K562 (cell line): ENCODE data around the gene CEP295NL. TPM values are rescaled to one million over a fixed set of nuclear protein-coding genes. Genes with fewer than 3 reads are reported as not detected.

Source experiments
- ATAC-seq: fragments of 200-7000 bp; cut with Tn5 transposase; 3 replicates; pipeline ENCODE4 v1.9.1; 2020; ENCODE audit warnings: moderate library complexity
- BruUV-seq: library from RNA; stranded (reverse); fragments of 400-500 nt; replicated peaks from 2 replicates; lab custom pipeline; 2021; lab: Mats Ljungman, UMichigan
- CTCF ChIA-PET: fragments of 300-600 bp; formaldehyde crosslinking; extraction: SDS; loops from one replicate; lab custom pipeline; 2021; ENCODE audit warnings: low intra/inter-chr PET ratio; lab: Yijun Ruan, JAX
- POLR2A ChIA-PET: fragments of 300-600, 350-650 bp; sonication (Branson Sonifier 250); formaldehyde crosslinking; extraction: SDS; loops from one replicate; lab custom pipeline; 2021; ENCODE audit warnings: antibody characterized with exemption, inconsistent platforms; lab: Yijun Ruan, JAX
- DNase-seq, 4 experiments: peaks; one replicate each; pipeline versions ENCODE4 v3.0.0 to v3.0.0-alpha.2; 2011 to 2018; ENCODE audit warnings: low spot score in 3 of 4, mixed read lengths in 3 of 4; ENCODE audit errors: extremely low read depth in 1 of 4
- FAIRE-seq: peaks from 2 replicates; lab custom pipeline; 2011; peaks lifted over from hg19 to GRCh38; lab: Jason Lieb, UNC
- H2AFZ ChIP-seq: 2 replicates; pipeline ENCODE4 v1.6.0; 2011; ENCODE audit warnings: low read depth, low read length, control low read depth, inconsistent platforms
- H3K27ac ChIP-seq: fragments of 200-600 bp; 3 replicates; pipeline ENCODE4 v1.8.0; 2011; ENCODE audit warnings: low read depth, mild to moderate bottlenecking, control low read depth, inconsistent platforms, low read length, moderate library complexity, mixed read lengths; ENCODE audit errors: extremely low read depth
- H3K27me3 ChIP-seq, 2 experiments: fragments of 300-600 bp in 1 of 2; 2 replicates in 1 of 2; 3 replicates in 1 of 2; pipeline versions ENCODE4 v1.6.0 to v1.8.0; 2011; ENCODE audit warnings: inconsistent platforms in 2 of 2, low read length in 2 of 2, mild to moderate bottlenecking in 1 of 2, mixed read lengths in 1 of 2, moderate library complexity in 1 of 2; ENCODE audit not compliant: control insufficient read depth in 2 of 2, insufficient read depth in 2 of 2
- H3K36me3 ChIP-seq: fragments of 300-600 bp; 3 replicates; pipeline ENCODE4 v1.8.0; 2011; ENCODE audit warnings: mild to moderate bottlenecking, low read length, inconsistent platforms; ENCODE audit not compliant: control insufficient read depth, insufficient read depth
- H3K4me1 ChIP-seq, 2 experiments: fragments of 200-600 bp in 1 of 2; replicated peaks in 1 of 2; 2 replicates in 1 of 2; 3 replicates in 1 of 2; pipeline versions ENCODE4 v1.5.1 to v1.8.0; 2011; ENCODE audit warnings: inconsistent platforms in 2 of 2, low read length in 2 of 2, mild to moderate bottlenecking in 1 of 2, mixed read lengths in 1 of 2, moderate library complexity in 1 of 2; ENCODE audit not compliant: control insufficient read depth in 2 of 2, insufficient read depth in 2 of 2
- H3K4me2 ChIP-seq: 2 replicates; pipeline ENCODE4 v1.6.1; 2011; ENCODE audit warnings: low read length, control low read depth, inconsistent platforms, mixed read lengths; ENCODE audit not compliant: insufficient read depth
- H3K4me3 ChIP-seq: fragments of 200-600 bp; sonication (generic), shearing (Covaris generic); 2 replicates; pipeline ENCODE4 v1.5.1; 2016; ENCODE audit warnings: control low read depth, inconsistent platforms
- H3K79me2 ChIP-seq: fragments of 200-600 bp; 3 replicates; pipeline ENCODE4 v1.8.0; 2011; ENCODE audit warnings: low read length, inconsistent platforms; ENCODE audit not compliant: control insufficient read depth, insufficient read depth
- H3K9ac ChIP-seq, 2 experiments: 2 replicates each; pipeline versions ENCODE4 v1.6.0 to v1.6.1; 2011; ENCODE audit warnings: low read depth in 2 of 2, low read length in 2 of 2, control low read depth in 1 of 2, inconsistent platforms in 1 of 2, mild to moderate bottlenecking in 1 of 2, mixed read lengths in 1 of 2; ENCODE audit not compliant: insufficient read depth in 1 of 2
- H3K9me1 ChIP-seq: one replicate; pipeline ENCODE4 v1.6.0; 2011; ENCODE audit warnings: inconsistent platforms, mild to moderate bottlenecking, low read length, moderate library complexity; ENCODE audit not compliant: control insufficient read depth, insufficient read depth
- H3K9me3 ChIP-seq: replicated peaks from 2 replicates; pipeline ENCODE4 v1.5.1; 2011; ENCODE audit warnings: low read depth, low read length, inconsistent platforms; ENCODE audit not compliant: control insufficient read depth, insufficient read depth
- H4K20me1 ChIP-seq: replicated peaks from 2 replicates; pipeline ENCODE4 v1.6.1; 2011; ENCODE audit warnings: low read length, inconsistent platforms, mixed read lengths; ENCODE audit not compliant: control insufficient read depth, insufficient read depth
- ATF2 ChIP-seq: sonication (generic); formaldehyde crosslinking; IDR thresholded peaks from 2 replicates; pipeline ENCODE4 v1.8.1; 2022; ENCODE audit warnings: missing genetic modification reagents
- CBFA2T3 ChIP-seq: fragments of 450-650 bp; IDR thresholded peaks from 2 replicates; pipeline ENCODE4 v1.6.1; 2017
- DLX4 ChIP-seq: fragments of 250-450 bp; sonication (Bioruptor Pico); IDR thresholded peaks from 2 replicates; pipeline ENCODE4 v1.6.1; 2021; ENCODE audit warnings: mild to moderate bottlenecking
- THRAP3 ChIP-seq: fragments of 450-650 bp; IDR thresholded peaks from 2 replicates; pipeline ENCODE4 v1.6.1; 2016; ENCODE audit warnings: mild to moderate bottlenecking, inconsistent platforms, borderline replicate concordance
- WHSC1 ChIP-seq: IDR thresholded peaks from one replicate; pipeline ENCODE4 v1.6.1; 2012; ENCODE audit warnings: low read length, control low read depth, inconsistent platforms
- WGBS: fragments of 100-300 bp; shearing (Covaris generic); methylation state at CpG from one replicate; pipeline ENCODE4 v1.1.6; 2016; ENCODE audit warnings: low coverage, mixed read lengths; ENCODE audit not compliant: insufficient coverage; ENCODE audit errors: missing lambda C conversion rate; 5-methylcytosine and 5-hydroxymethylcytosine counted together
- in situ Hi-C: fragments of 300-500 bp; cut with MboI; formaldehyde crosslinking; loops from 4 replicates; pipeline ENCODE4 v1.15.0; 2018; ENCODE audit warnings: inconsistent platforms, mixed read lengths
- intact Hi-C: fragments of 100-400 bp; cut with micrococcal nuclease; formaldehyde crosslinking; loops from 2 replicates; pipeline ENCODE4 v1.14.2; 2022
- polyA plus RNA-seq, 8 experiments: library from polyadenylated mRNA; depleted of rRNA in 4 of 8; stranded (reverse) in 5 of 8; unstranded in 3 of 8; fragments of >200 nt; fragmentation: Nextera tagmentation in 2 of 8; fragmentation: Illumina TruSeq in 1 of 8; extraction: Ambion mirVana in 2 of 8; extraction: Trizol in 1 of 8; gene quantifications; 2 replicates each; pipeline versions ENCODE4 v1.2.1 to v1.2.3, GENCODE V29; 2011 to 2014; ENCODE audit warnings: inconsistent platforms in 1 of 8, missing spikeins in 1 of 8
- total RNA-seq, 7 experiments: library from RNA; depleted of rRNA in 6 of 7; stranded (reverse); fragments of >200 nt in 6 of 7; fragmentation: Illumina TruSeq in 2 of 7; extraction: Trizol in 2 of 7; gene quantifications; 2 replicates each; pipeline versions ENCODE4 v1.2.1 to v1.2.3, GENCODE V29; 2011 to 2021; ENCODE audit warnings: low replicate concordance in 1 of 7

Gene CEP295NL
- total and polyA plus RNA-seq, 9 of the 15 experiments (the other 6 are each of a cell fraction or from before 2014, with no cell fraction given) = not detected

- TF ChIP-seq WHSC1 = no peak
- no peak for TF ChIP-seq DLX4 (CRISPR knock-in tag)
- TF ChIP-seq, all 486 proteins: peak for 0
Measured at GRCh38 chr17:78885956-78886355, 17.0 kb downstream of the CEP295NL start (continued).

- Histone ChIP-seq H2AFZ (no peak overlapping the region), H3K9ac (peak overlapping the region in 1 of 2 experiments; percentile 45; a peak in 2 of 4 replicates), H3K27ac (no peak overlapping the region), H3K4me2 (no peak overlapping the region), H3K36me3 (no peaks in the 10 kb centered on the region), H3K4me3 (no peak overlapping the region), H3K9me3 (no peaks in the 10 kb centered on the region), H3K9me1 (peaks cover 4% of the 10 kb centered on the region), H3K79me2 (no peaks in the 10 kb centered on the region), H4K20me1 (peaks cover 4% of the 10 kb centered on the region; the same call in 1 of the 2 replicates), H3K27me3 (peaks cover 26 to 55% of the 10 kb centered on the region in 2 experiments), H3K4me1 (peaks cover 16 to 28% of the 10 kb centered on the region in 2 experiments)
- POLR2A ChIA-PET = interaction anchor here (0.6 to 1.0 kb wide), 2 partner anchors 10 to 1220 kb away, joined by 3 read pairs; no protein-coding TSS in a partner anchor
- WGBS = 15% methylated on average over 24 of the region's 24 CpGs
- ATAC-seq (no peak), FAIRE-seq (no peak), DNase-seq (no peak)
- intact Hi-C loops (no loop called here), in situ Hi-C loops (loop anchor here (5.0 kb wide), 1 partner anchor 82 kb away; no protein-coding TSS in a partner anchor)
- CTCF ChIA-PET = no interaction called here
- no TSS peak for BruUV-seq
- no peak for TF ChIP-seq THRAP3
- no peak for TF ChIP-seq CBFA2T3
- TF ChIP-seq ATF2 (CRISPR knock-in tag) = no peak
Measured at GRCh38 chr17:78884876-78885667, 17.9 kb downstream of the CEP295NL start.
